Cerebellar cortex (tissue), 1 donor: ENCODE data around the gene PTRHD1.
"Not testable (repeated sequence)": the region's sequence is repeated elsewhere in the genome, so short reads cannot be mapped to it uniquely, and the experiment has no call there.

Experiments used
- DNase-seq: peaks from one replicate; pipeline ENCODE4 v3.0.0-alpha.2; 2015; ENCODE audit warnings: low spot score

The PTRHD1 gene

DNA sequence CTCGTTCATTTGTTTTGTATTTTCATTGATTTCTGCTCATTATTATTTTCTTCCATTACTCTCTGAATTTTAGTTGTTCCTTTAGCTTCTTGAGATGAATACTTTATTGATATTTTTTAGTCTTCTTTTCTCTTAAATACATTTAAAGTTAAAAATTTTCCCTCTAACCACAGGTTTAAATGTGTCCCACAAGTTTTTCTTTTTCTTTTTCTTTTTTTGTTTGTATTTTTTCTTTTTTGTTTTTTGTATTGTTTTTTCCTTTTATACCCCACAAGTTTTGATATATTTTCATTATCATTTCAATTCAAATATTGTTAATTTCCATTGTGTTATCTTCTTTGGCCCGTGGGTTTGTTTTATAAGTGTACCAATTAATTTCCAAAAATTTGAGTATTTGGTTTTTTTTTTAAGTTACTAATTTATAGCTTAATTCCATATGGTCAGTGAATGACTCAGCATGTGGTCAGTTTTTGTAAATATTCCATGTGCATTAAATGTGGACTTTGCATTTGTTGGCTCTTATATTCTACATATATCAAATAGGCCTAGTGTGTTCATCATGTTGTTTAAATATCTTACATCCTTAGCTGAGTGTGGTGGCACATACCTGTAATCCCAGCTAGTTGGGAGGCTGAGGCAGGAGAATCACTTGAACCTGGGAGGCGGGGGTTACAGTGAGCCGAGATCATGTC lies 16.3 kb upstream of the PTRHD1 start:
- no peak for DNase-seq

DNA sequence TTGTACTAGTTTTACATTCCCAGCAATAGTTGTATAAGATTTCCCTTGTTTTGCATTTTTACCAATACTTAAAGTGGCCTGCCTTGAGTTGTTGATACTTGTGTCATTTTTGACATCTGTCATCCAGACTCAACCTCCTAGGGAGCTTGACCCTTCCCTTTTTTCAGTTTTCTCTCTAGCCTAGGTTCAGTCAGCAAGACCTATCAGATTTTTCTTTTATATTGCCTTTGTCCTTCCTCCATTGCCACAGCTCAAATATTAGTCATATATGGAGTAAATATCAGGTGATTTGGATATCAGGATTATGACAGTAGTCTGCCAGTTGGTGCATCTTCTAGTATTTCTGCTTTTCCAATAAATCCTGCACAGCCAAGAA lies 13.5 kb upstream of the PTRHD1 start:
- DNase-seq = no peak

DNA sequence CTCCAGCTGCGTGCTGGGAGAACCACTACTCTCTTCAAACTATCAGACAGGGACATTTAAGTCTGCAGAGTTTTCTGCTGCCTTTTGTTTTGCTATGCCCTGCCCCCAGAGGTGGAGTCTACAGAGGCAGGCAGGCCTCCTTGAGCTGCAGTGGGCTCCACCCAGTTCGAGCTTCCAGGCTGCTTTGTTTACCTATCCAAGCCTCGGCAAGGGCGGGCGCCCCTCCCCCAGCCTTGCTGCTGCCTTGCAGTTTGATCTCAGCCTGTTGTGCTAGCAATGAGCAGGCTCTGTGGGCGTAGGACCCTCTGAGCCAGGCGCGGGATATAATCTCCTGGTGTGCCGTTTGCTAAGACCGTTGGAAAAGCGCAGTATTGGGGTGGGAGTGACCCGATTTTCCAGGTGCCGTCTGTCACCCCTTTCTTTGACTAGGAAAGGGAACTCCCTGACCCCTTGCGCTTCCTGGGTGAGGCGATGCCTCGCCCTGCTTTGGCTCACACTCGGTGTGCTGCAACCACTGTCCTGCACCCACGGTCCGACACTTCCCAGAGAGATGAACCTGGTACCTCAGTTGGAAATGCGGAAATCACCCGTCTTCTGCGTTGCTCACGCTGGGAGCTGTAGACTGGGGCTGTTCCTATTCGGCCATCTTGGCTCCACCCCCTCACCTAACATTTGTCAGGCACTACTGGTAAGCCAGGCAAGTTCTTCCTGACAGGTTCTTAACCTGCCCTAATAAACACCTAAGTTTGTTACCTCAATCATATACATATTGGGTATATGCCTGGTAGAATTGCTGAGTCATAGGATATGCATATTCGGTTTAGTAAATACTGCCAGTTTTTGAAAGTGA lies 12.8 kb upstream of the PTRHD1 start:
- not testable (repeated sequence) for DNase-seq

DNA sequence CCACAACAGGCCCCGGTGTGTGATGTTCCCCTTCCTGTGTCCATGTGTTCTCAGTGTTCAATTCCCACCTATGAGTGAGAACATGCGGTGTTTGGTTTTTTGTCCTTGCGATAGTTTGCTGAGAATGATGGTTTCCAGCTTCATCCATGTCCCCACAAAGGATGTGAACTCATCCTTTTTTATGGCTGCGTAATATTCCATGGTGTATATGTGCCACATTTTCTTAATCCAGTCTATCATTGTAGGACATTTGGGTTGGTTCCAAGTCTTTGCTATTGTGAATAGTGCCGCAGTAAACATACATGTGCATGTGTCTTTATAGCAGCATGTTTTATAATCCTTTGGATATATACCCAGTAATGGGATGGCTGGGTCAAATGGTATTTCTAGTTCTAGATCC lies 7.3 kb upstream of the PTRHD1 start:
- not testable (repeated sequence) for DNase-seq

DNA sequence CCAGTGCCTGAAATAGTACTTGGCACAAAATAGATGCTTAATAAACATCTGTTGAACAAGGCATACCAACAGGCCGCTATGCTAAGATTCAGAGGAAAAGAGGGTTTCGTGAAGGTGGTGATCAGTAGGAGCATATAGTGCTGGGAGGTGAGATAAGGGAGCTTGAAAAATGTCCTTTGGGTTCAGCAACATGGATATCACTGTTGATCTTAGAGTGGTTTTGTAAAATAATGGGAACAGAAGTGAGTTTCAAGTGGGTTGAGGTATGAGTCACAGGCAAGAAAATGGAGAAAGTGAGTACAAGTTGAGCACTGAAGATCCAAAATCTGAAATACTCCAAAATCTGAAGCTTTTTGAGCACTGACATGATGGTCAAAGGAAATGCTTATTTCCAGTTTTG lies 4.5 kb upstream of the PTRHD1 start:
- DNase-seq = no peak

DNA sequence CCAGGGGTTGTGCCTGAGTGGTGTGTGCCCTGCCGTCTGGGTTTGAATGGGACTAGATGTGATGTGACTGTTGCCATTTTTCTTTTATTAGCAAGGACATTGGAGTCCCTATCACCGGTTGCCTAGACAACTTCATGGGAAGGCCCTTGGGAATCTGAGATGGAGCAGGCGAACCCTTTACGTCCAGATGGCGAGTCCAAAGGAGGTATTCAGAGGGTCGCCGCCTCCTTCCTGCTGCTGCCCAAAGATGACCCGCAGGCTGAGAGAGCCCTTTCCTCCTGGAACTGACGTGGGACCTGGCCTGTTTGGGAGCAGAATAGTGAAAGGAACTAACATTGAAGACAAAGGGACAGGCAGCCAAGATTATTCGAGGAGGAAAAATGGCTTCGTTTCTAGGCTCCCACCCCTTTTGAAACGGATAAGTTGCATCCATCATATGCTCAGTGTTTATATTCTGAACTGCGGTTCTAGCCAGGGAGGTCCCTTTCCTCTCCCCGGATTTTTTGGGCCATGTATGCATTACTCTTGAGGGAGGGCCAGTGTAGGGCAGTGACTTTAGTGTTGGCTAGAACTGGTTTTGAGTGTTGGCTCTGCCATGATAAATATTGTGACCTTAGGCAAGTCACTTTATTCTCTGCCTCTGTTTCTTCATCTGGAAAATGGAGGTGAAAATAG lies 707 bp upstream of the PTRHD1 start:
- DNase-seq = peak; percentile 18

DNA sequence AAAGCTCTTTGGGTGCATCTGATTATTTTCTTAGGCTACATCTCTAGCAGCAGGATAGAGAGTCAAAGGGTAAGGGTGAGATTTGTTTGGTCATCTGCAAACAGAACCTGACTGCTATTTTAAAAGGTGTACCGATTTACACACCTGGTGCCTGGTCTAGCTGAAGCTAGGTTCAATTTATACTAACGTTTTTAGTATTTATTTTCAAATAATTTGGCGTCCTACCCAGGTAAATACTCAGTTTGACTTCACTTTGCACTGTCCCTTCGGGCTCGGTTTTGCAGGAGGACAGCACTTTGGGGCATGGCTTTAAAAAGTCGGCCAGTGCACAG lies 683 bp downstream of the PTRHD1 start:
- DNase-seq = no peak

DNA sequence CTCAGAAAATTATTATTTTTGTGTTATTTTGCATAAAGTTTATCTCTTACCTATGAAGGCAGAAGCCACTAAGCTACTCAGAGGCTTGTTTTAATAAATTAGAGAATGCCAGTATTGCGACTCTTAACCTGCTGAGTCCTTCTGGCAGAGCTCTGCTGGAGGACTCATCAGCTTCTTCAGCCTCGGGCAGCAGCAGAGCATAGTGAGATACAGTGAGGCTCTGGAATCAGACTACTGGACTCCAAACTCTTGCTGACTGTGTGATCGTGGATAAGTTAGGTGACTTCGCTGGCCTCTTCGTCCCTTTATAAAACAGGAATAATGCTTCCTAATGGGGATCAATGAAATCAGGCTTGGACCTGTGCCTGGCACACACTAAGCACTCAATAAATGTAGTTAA lies 1.7 kb downstream of the PTRHD1 start:
- peak; percentile 42 for DNase-seq

DNA sequence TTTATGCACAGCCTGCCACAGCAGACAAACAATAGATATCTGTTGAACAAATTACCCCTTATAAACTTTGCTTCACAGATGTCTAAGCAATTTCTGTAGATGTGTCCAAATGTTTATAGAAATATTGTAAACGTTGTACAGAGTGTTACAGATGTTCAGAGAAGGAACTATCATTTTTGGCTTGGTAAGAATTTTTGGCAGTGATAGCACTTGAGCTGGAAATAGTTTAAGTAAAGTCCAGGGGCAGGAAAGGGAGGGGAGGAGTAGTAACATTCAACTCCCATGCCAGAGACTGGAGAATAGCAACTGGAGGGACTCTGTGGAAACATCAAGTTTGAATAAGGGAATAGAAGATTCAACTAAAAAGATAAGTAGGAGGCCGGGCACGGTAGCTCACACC lies 4.4 kb downstream of the PTRHD1 start:
- no peak for DNase-seq

DNA sequence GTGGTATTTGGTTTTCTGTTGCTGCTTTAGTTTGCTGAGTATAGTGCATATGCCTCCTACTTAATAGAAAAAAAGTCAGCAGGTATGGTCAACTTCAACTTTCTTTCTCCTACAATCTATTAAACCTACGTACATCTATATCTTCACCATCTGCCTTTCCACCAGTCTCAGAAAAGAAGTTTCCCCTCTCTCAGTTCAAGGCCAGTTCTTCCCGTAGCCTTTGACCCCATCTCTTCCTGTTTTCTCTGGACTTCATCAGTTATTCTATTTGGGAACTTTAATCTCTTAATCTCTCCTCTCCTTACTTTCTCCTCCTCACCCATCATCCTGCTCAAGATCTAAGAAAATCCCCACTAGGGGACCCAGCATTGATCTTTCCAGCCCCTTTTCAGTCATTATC lies 5.7 kb downstream of the PTRHD1 start:
- DNase-seq = no peak

DNA sequence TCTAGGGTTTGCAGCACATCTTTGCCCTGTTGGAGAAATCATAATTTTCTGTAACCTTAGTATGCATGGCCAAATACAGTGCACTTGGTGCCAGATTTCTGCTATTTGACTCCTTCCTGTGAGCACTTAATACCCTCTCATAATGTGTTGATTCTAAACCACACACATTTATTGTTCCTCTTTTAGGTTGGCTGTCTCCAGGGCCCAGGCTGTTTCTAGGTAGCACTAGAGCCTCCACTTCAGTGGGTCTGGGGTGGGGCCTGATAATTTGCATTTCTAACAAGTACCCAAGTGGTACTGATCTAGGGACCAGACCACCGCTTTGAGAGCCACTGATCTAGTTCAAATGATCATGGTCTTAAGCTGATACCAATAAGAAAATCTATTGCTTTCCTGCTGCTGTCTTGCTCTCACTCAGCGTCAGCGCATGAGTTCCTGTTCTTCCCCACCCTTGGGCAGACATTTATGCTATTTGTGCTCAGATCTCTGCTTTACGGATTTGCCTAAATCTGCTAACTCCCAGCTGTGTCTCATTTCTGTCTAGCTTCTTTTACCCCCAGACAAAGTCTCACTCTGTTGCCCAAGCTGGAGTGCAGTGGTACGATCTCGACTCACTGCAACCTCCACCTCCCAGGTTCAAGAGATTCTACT lies 7.4 kb downstream of the PTRHD1 start:
- DNase-seq = no peak

DNA sequence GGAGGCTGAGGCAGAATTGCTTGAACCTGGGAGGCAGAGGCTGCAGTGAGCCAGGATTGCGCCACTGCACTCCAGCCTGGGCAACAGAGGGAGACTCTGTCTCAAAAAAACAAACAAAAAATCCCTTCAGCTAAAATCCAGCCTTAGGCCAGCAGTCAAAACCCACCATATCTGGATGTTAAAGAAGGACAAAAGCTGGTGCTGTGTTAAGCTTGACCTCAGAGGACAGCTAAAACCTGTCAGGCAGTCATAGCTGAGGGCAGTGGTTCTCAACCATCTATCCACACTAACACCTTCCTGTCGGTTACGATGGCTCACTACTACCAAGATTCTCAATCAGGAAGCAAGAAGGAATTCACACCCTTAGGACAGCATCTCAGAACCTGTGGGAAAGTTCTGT lies 9.6 kb downstream of the PTRHD1 start:
- no peak for DNase-seq

DNA sequence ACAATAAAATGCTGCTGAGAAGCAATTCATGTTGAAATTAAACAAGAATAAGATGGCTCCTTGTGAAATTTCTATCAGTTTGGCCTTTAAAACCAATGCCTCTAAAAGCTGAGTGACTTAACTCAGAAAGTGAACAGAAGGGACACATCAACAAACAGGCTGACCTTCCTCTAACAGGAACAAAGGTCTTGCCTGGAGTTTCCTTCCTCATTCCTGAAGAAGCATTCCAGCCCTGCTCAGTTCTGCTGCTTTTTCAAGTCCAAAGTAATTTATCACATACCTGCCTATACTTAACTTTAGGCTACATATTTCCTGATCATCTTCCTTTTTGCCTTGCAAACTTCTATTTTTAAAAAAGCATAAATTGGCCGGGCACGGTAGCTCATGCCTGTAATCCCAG lies 14.1 kb downstream of the PTRHD1 start:
- DNase-seq = no peak

DNA sequence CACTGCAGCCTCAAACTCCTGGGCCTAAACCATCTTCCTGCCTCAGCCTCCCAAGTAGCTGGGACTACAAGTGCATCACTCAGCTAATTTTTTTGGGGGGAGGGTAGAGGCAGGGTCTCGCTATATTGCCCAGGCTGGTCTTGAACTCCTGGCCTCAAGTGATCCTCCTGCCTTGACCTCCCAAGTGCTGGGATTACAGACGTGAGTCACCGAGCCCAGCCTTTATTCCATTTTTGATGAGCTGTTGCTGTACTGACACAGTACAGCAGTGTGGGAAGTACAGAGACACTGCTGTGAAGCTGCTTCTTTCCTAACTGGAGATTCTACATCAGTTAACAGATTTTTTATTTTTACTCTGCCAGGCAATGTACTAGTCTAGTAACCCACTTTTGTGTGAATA lies 18.8 kb downstream of the PTRHD1 start:
- DNase-seq = no peak

DNA sequence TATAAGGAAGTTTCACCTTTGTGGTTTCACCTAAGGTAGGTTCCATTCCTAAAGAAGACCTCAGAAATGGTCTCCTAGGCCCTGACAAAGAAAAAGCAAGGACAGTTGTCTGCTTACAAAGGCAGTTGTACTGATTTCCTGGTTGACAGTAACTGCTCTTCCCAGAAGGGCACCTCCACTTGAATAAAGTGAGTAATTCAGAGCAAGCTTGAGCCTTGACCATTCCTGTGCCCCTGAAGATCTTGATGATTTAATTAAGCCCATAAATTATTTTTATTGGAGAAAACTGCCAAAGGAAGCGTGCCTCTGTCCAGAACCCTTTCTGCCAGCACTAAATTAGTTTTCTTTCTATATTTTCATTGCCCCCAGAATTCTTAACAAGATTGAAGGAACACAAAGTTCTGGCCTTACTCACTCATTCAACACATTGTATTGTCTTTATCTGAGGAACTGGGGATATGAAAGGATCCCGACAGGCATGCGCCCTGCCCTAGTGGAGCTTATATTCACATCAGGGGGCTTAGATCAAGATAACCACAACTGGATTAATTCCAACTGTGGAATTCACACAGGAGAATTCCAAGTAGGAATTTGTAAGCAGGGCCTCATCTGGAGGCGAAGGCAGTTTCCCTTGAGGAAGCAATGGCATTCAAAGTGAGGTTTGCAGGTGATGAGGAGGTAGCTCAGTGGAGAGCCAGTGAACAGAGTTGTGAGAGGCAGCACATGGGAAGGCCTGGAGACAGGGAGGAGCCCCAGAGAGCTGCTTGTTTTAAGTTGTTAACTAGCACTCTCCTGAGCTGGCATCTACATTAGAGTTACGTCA lies 21.2 kb downstream of the PTRHD1 start:
- no peak for DNase-seq

DNA sequence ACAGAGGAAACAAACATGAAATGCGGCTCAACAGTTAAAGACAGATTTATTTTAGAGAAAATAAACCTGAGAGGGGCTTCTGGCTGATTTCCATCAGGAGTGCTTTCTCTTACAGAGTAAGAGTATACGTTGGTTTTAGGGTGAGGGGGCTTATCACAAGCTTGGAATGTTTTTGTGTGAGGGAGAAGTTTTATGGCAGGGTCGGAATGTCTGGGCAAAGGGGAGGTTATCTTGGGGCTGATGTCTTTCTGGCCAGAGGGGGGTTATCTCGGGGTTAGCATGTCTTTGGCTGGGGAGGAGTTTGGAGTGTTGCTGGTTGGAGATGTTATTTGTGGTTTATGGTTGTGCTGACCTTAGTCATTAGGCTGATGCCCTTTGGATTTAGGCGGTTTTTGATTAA lies 22.1 kb downstream of the PTRHD1 start:
- no peak for DNase-seq

DNA sequence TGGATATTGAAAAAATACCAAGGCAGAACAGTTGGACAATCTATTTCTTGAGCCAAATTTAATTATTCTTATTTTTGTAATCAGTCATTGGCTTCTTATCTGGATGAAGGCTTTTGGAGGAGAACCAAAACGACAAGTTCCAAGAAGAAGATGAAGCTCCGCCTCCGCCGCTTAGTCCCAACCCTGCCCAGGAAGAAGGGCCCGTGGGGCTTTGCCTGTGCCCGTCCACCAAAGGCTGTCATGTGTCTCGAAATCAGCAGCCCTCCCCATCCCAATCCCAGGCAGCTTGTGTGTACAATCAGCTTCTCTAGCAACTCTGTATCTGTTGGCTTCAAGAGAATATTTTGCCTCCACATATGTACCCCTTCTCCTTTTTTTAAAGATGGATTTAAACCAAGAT lies 24.6 kb downstream of the PTRHD1 start:
- no peak for DNase-seq

DNA sequence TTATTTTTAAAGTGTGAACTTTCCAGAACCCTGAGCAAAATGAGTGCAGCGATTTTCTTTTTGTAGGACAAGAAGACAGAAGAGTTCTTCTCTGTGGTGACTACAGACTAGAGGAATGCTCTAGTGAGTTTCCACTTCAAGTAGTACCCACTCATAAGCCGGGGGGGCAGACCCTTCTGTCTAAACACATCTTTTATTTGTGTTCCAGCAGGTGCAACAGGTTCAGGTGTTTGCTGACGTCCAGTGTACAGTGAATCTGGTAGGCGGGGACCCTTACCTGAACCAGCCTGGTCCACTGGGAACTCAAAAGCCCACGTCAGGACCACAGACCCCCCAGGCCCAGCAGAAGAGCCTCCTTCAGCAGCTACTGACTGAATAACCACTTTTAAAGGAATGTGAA lies 25.2 kb downstream of the PTRHD1 start:
- no peak for DNase-seq

DNA sequence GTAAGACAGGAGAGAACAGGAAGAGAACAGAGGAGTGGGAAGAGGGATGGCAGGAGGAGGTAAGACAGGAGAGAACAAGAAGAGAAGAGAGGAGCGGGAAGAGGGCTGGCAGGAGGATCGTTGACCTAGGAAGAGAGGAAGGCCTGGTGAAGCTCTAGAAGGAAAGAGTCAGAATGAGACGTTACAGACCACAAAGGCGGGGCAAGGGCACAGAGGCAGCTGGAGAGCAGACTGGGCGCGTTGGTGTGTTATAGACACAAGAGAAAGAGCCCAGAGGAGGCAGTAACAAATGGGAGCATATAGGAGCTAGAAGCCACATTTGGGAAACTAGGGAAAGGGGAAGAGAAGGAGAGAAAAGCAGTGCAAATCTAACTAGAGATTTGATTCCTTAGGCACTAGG lies 26.6 kb downstream of the PTRHD1 start:
- DNase-seq = no peak

DNA sequence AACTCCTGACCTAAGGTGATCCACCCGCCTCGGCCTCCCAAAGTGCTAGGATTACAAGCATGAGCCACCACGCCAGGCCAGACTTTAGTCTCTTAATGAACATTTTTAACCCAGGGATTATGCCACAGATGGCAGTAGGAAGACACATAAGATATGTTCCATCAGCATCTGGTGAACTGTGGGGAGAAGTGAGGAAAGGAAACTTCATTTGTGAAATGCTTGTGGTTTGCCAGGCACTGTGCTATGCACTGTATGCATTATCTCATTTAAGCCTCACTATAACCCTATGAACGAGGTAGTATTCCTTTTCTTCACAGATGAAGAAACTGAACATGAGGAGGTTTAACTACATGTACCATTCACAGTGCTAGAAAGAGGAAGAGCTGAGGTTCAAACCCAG lies 29.3 kb downstream of the PTRHD1 start:
- DNase-seq = no peak

DNA sequence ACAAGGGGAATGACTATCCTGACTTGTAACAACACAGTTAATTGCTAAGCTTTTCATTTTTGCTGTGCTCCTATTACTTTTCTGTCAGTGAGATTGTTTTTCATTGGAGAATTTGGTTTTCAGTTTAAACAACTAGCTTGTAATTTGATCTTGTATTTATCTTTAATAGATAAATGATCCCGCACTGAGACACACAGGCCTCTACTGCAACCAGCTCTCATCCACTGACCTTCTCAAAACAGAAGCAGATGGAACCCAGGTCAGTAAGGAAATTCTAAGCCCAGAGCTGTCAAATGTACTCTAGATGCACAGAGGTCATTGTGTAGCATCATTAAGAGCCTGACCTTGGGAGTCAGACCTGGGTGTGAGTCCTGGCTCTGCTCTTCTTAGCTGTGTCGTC lies 30.7 kb downstream of the PTRHD1 start:
- DNase-seq = no peak

DNA sequence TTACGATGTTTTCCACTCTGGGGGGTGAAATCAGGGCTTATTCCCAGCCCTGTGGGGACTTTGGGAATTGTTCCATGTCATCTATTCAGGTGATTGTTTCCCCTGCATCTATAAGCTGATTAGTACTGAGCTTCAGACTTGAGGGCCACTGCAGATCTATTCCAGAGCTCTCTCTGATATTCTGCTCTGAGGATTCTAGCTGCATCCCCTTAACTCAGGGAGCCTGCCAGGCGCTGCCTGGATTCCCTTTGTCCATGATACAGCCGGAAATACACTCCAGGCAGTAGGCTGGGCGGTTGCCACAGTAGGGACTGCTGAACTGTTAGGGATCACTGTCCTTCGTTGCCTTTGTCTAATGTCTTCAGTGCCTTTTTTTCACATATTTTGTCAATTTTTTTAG lies 31.3 kb downstream of the PTRHD1 start:
- DNase-seq = no peak
